OCI-LY7 (cell line): ENCODE results near the gene MAP3K14.
A peak's percentile ranks its signal among the peaks of the same experiment; 100 is the strongest.

ENCODE experiments used
- EZH2phosphoT487 ChIP-seq: fragments of 200-600 bp; sonication (generic); IDR thresholded peaks from 2 replicates; pipeline ENCODE4 v1.6.1; 2018; ENCODE audit warnings: low read depth, borderline replicate concordance, mild to moderate bottlenecking, mixed run types, antibody characterized with exemption, low read length, moderate library complexity, mixed read lengths
- TF ChIP-seq, protein P1 (sequence below): fragments of 200-600 bp; sonication (generic); conservative IDR thresholded peaks from 2 replicates; pipeline ENCODE4 v1.5.1; 2014; ENCODE audit warnings: mild to moderate bottlenecking, antibody characterized with exemption, low read length, moderate library complexity, mixed read lengths

DNA sequence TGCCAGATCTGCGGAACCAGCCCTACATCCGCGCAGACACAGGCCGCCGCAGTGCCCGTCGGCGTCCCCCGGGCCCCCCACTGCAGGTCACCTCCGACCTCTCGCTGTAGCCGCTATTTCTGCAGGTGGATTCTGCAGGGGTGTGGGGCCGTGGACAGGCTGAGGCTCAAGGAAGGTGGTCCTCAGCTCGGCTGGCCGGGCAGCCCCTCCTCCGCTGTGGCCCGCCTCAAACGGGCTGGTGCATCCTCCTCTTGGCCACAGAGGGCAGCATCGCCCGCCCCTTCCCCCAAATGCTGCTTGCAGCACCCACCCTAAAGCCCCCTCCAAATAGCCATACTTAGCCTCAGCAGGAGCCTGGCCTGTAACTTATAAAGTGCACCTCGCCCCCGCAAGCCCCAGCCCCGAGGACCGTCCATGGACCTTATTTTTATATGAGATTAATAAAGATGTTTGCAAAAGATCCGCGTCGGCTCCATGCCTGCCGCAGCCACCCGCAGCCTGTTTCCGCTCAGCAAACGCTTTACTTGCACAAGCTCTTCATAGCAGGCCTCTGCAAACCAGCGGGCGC is 69.9 kb downstream of the MAP3K14 start:
- no peak for TF ChIP-seq EZH2phosphoT487
- TF ChIP-seq, protein P1, sequence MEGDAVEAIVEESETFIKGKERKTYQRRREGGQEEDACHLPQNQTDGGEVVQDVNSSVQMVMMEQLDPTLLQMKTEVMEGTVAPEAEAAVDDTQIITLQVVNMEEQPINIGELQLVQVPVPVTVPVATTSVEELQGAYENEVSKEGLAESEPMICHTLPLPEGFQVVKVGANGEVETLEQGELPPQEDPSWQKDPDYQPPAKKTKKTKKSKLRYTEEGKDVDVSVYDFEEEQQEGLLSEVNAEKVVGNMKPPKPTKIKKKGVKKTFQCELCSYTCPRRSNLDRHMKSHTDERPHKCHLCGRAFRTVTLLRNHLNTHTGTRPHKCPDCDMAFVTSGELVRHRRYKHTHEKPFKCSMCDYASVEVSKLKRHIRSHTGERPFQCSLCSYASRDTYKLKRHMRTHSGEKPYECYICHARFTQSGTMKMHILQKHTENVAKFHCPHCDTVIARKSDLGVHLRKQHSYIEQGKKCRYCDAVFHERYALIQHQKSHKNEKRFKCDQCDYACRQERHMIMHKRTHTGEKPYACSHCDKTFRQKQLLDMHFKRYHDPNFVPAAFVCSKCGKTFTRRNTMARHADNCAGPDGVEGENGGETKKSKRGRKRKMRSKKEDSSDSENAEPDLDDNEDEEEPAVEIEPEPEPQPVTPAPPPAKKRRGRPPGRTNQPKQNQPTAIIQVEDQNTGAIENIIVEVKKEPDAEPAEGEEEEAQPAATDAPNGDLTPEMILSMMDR: peak; percentile 80
